T1000 (cell line): ENCODE results near the gene IFNL4.
"Not testable (repeated sequence)": the region's sequence is repeated elsewhere in the genome, so short reads cannot be mapped to it uniquely, and the experiment has no call there.

Experiments
- DNase-seq: peaks from one replicate; lab custom pipeline; 2025; ENCODE audit warnings: mixed read lengths; lab: John Stamatoyannopoulos, UW

Gene IFNL4

DNA sequence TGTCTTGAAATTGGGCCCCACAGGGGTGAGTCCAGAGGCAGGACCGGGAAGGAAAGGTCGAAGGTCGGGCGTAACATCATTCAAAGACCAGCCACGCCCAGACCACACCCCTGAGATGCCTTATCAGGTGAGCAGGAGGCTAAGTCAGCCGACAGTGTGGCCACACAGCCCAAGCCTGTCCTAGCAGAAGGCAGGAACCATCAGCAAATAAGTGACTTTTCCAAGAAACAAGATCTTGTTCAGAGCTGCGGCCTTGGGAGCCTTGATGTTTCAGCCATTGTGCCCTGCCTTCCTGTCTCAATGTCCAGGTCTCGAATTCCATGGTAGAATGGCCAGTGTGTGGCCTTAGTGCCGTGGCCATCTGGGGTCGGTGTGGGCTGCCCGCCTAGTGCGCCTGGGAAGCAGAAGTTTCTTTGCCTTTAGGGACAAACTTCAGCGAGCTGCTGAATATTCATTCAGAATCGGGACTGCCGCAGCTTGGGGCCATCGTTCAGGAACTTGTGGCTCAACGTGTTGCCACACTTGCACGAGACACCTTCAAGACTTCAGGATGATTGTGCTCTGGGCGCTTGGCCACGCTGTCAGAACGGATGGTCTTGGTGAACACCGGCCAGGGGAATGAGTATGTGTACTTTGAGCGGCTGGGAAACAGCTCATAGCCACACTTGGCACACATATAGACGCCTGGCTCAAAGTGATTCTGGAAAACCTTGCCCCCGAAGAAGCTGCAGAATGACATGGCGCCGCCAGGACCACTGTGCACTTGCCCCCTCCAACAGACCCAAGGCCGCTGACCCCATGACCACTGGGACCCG lies 6.1 kb upstream of the IFNL4 start:
- no peak for DNase-seq

DNA sequence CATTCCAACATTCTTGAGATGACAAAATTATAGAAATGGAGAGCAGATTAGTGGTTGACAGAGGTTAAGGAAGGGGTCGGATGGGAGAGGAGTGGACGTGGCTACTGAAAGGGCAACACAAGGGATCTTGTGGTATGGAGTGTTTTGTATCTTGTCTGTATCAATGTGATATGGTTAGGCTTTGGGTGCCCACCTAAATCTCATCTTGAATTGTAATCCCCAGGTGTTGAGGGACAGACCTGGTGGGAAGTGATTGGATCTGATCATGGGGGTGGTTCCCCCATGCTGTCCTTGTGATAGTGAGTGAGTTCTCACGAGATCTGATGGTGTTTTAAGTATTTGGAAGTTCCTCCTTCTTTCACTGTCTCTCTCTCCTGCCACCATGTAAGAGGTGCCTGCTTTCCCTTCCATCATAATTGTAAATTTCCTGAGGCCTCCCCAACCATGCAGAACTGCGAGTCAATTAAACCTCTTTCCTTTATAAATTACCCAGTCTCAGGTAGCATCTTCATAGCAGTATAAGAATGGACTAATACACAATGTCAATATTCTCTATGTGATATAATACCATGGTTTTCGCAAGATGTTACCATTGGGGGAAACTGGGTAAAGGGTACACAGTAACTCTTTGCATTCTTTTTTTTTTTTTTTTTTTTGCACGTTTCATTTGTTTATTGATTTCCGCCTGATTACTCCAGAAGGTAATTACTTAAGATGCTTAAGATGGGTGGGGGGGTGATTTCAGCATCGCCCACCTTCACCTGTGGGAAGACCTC lies 4.9 kb upstream of the IFNL4 start:
- DNase-seq, result no peak

DNA sequence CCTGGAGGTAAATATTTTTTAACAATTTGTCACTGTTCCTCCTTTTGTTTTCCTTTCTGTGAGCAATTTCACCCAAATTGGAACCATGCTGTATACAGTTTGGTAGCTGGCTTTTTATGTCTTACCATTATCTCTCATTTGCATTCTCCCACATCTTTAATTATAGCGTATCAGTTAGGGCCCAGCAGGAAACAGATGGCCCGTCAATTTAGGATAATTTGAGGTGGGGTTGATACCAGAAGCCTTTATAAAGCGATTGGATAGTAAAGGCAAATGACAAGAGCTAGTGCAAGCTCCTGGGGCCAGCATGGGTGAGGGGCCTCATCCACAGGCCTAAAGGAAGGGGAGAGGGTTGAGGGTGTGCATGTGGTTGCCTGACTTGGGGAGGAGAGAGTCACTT lies 3.8 kb upstream of the IFNL4 start:
- no peak for DNase-seq

DNA sequence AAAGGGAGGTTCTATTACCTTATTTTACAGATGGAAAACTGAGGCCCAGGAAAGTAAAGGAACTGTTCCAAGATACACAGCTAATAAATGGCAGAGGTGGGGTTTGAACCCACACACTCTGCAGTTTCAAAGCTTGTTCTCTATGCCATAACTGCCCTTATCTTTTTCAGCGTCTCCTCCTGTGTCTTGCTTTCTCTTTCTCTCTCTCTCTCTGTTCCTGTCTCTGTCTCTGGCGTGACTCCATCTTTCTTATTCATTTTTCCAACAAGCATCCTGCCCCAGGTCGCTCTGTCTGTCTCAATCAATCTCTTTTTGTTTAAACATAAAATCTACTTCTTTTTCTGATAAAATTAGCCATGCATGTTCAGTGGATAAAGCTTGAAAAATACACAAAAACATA lies 3.2 kb upstream of the IFNL4 start:
- no peak for DNase-seq

DNA sequence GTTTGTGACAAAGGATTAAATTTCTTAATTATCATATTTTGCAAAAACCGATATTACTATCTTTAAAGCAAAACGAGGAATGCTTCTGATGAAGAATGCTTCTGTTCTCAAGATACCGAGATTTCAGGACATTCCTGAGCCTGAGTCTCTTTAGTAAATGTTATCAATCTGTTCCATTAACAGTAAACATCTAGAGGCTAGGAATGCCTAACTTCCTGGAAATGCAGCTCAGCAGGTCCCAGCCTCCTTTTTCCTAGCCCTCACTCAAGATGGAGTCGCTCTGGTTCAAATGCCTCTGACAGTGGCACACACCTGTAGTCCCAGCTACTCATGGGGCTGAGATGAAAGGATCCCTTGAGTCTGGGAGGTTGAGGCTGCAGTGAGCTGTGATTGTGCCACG lies 2.4 kb upstream of the IFNL4 start:
- DNase-seq, result no peak

DNA sequence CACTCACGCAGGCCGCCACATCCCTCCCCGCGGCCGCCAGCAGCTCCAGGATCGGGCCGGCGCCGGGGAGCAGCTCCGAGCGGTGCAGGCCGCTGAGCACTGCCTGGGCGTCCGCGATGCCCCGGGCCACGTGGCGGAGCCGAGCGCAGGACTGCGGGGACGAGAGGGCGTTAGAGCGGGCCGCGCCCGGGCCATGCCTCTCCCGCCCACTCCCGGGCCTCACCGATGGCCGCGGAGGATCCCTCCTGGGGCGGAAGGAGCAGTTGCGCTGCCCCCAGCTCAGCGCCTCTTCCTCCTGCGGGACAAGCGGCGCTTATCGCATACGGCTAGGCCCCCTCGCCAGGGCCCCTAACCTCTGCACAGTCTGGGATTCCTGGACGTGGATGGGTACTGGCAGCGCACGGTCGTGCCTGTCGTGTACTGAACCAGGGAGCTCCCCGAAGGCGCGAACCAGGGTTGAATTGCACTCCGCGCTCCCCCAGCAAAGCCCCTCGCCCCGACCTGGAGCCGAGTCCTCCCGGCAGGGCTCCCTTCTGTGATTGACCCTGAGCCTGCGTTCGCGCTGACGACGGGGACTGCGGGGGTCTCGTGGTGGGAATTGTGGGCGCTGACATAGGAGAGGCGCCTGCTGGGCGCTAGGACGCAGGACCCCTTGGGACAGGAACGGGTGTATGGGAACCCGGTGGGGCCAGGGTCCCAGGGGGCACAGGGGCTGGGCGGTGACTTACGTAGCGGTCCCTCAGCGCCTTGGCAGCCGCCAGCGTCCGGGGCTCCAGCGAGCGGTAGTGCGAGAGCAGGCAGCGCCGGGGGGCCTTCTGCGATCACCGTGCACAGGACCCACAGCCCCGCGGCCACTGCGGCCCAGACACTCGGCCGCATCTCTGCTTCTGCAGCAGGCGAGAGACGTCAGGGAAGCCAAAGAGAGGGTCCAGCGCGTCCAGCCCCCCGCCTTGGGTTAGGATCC lies 673 bp downstream of the IFNL4 start:
- no peak for DNase-seq

DNA sequence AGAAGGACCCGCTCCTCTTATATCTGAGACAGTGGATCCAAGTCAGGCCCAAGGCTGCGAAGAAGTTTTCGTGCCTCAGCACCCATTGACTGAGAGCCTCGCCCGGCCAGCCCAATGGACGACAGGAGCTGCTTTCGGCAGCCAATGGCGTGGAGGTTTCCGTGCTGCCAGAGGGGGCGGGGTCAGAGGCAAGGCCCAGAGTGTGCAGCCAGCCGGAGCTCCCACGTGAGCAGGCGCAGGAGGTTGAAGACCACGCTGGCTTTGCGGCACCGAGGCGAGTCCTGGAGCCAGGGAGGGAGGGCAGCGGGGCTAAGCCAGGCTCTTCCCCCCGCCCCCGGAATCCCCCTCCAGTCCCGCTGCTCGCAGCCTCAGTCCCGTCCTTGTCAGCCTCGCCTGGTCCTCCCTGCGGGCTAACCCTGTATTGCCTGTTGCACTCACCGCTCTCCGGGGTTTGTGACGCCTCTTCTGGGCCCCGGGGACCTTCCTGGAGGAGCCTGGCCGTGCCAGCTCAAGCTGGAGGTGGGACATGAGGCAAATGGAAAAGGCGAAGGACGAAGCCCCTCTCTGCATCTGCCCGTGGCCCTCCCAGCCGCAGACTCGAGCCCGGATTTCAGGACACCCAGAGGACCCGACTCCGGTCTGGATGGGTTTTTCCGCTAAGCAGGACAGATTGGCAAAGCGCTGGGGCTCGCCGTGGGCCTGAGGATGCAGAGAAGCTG lies 1.5 kb downstream of the IFNL4 start:
- DNase-seq, result no peak

DNA sequence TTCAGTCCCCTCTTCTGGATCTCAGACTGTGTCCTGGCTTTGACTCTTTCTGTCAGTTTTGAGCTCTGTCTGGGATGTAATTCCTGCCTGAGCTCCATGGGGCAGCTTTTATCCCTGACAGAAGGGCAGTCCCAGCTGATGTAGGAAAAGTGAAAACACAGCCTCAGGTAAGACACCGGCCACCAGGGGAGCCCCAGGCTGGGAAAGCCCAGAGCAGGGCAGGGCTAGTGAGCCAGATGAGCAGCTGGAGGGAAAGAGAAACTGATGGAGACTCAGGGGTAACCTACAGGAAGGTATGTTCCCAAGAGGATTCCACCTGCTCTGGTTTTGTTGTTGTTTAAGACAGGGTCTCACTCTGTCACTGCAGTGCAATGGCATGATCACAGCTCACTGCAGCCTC lies 3.5 kb downstream of the IFNL4 start:
- not testable (repeated sequence) for DNase-seq

DNA sequence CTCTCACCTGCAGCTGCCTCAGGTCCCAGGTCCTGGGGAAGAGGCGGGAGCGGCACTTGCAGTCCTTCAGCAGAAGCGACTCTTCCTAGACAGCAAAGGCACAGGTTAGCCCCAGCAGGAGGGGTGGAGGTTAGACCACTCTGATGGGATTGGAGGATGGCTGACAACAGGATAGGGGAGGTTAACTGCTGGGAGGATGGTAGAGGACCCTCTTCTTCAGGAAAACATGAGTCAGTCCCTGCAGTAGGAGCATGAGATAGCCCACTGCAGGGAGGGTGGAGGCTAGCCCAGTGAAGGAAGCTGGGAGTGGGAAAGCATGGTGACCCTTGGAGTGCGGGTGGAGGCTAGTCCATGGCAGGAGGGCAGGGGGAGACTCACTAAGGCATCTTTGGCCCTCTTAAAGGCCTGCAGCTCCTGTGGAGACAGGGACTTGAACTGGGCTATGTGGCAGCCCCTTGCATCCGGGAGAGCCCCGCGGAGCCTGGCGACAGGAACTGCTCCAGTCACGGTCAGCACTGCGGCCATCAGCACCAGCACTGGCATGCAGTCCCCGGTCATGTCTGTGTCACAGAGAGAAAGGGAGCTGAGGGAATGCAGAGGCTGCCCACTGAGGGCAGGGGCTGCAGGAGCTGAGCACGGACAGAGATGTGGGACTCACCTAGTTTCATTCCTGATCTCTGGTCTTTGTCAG lies 4.1 kb downstream of the IFNL4 start, which contains the start of gene IFNL3:
Gene IFNL3 (minus strand): TSS at position 597 of the 691 bp plus-strand sequence. CDS start 39 bp downstream, at position 558.
- not testable (repeated sequence) for DNase-seq

DNA sequence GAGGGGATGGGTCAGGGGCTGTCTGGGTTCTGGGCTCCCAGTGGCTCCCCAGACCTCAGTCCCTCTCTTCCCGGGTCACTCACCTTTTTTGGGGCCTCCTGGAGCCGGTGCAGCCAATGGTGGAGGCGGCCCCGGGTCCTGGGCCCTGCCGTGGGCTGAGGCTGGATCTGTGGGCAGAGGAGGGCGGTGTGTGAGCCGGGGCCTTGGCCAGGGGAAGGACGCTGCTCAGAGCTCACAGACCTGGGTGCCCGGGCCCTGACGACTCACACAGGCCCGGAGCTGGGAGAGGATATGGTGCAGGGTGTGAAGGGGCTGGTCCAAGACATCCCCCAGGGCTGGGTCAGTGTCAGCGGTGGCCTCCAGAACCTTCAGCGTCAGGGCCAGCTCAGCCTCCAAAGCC lies 4.9 kb downstream of the IFNL4 start:
- DNase-seq, result not testable (repeated sequence)

DNA sequence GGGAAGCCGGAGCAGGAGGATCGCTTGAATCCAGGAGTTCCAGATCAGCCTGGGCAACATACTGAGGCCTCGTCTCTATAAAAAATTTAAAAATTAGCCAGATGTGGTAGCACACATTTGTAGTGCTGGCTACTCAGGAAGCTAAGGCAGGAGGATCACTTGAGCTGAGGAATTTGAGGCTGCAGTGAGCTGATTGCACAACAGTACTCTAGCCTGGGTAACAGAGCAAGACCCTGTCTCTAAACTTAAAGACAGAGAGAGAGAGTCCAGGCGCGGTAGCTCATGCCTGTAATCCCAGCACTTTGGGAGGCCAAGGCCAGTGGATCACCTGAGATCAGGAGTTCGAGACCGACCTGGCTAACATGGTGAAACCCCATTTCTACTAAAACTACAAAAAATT lies 8.2 kb downstream of the IFNL4 start:
- DNase-seq, result no peak

DNA sequence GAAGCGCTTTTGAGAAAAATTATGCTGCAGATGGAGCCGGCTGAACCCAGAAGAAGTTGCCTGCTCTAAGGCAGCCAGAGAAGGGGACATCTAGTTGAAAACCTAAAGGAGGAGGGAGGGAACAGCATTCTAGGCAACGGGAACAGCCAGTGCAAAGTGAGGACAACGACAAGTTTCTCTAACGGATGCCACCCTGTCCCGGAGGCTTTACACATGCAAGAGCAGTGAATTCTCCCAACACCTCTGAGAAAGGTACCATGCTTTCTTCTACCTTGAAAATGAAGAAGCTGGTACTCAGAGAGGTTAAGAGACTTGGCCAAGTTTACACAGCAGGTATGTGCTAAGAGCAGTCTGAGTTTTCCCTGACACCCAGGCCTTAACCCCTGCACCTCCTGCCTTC lies 9.7 kb downstream of the IFNL4 start:
- DNase-seq, result no peak

DNA sequence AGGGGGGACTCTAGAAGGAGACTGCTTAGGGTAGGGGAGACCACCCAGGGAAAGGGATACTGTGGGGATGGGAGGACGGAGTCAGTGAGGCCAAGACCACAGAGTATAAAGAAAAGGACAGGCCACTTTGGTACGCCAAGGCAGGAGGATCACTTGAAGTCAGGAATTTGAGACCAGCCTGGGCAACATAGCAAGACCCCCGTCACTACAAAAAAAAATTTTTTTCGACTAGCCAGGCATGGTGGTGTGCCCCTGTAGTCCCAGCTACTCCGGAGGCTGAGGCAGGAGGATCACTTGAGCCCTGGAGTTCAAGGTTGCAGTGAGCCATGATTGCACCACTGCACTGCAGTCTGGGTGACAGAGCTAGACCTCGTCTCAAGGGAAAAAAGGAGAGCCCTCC lies 10.4 kb downstream of the IFNL4 start:
- DNase-seq, result no peak

DNA sequence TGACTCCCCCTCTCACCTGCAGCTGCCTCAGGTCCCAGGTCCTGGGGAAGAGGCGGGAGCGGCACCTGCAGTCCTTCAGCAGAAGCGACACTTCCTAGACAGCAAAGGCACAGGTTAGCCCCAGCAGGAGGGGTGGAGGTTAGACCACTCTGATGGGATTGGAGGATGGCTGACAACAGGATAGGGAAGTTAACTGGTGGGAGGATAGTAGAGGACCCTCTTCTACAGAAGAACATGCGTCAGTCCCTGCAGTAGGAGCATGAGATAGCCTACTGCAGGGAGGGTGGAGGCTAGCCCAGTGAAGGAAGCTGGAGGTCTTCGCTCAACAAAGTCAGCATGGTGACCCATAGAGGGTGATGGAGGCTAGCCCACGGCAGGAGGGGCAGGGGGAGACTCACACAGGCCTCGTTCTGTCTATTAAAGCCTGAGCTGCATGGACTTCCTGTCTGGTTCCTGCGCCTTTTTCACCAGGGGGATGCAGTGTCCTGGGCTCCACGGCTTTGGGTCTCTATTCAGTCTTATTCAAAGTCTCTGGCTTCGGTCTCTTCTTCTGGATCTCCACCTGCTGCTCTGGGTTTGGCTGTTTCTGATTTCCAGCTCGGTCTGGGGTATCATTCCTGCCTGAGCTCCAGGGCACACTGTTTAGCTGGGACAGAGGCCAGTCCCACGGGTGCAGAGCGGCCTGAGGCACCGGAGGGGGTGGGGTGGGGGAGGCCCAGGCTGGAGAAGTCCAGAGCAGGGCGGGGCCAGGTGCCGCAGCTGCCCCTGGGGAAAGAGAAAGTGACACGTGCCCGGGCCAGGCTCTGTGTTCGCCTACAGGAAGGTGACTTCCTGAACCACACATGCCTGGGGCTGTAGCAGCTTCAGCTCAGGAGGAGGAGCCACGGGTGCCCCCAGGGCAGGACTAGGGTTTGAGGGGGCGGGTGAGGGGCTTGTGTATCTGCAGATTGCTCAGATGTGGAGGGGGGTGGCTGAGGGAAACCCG lies 11.2 kb downstream of the IFNL4 start:
- no peak for DNase-seq

DNA sequence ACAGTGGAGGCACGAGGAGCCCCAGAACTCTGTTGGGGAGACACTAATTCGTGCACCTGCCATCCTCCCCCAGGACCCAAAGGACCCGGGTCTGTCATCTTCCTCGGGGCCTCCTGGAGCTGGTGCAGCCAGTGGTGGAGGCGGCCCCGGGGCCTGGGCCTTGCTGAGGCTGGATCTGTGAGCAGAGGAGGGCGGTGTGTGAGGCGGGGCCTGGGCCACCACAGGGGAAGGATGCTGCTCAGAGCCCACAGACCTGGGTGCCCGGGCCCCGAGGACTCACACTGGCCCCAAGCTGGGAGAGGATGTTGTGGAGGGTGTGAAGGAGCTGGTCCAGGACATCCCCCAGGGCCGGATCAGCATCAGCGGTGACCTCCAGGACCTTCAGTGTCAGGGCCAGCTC lies 12.1 kb downstream of the IFNL4 start:
- no peak for DNase-seq

DNA sequence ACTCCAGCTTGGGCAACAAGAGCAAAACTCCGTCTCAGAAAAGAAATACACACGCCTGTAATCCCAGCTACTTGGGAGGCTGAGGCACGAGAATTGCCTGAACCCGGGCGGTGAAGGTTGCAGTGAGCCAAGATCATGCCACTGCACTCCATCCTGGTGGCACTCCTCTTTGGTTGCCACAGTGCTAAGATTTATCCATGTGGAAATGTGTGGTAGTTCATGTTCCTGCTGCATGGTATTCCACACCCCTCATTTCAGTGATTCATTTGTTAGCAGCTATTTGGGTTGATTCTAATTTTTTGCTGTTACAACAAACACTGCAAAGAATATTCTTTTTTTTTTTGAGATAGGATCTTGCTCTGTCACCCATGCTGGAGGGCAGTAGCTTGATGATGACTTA lies 15.9 kb downstream of the IFNL4 start:
- DNase-seq, result no peak

DNA sequence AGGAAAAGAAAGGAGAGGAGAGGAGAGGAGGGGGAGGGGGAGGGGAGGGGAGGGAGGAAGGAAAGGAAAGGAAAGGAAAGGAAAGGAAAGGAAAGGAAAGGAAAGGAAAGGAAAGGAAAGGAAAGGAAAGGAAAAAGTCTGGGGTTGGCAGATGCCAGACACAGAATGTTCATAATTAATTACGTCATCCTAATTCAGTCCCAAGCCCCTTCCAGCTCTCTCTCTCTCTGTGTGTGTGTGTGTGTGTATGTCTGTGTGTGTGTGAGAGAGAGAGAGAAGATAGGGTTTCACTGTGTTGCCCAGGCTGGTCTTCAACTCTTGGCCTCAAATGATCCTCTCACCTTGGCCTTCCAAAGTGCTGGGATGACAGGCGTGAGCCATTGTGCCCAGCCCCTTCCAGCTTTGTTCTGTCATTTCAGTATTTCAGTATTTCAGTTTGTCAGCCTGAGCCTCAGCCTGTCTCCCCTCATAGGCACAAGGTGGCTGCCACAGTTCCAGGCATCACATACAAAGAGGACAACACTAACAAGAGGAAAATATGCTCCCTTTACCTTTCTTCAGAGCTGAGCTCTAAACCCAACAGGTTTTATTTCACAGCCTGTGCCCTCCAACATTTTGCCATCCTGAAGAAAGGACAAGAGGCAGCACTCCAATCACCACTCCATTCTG lies 18.4 kb downstream of the IFNL4 start:
- no peak for DNase-seq

DNA sequence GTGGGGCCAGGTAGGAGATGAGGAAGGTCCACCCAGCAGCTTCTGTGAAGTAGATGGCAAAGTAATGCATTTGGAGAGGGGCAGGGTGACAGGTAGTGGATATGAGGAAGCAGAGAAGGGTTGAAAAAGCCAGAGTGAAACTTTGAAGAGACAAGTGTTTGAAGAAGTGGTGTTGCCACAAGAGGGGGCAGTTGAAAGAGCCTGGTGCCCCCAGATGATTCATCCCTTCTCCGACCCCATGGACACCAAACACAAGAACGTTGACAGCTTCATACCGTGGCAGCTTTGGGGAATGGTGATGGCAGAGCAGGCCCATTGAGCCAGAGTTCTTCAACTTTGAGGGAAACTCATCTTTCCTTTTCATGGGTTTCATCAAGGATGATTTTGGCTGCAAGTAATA lies 23.7 kb downstream of the IFNL4 start:
- DNase-seq, result no peak

DNA sequence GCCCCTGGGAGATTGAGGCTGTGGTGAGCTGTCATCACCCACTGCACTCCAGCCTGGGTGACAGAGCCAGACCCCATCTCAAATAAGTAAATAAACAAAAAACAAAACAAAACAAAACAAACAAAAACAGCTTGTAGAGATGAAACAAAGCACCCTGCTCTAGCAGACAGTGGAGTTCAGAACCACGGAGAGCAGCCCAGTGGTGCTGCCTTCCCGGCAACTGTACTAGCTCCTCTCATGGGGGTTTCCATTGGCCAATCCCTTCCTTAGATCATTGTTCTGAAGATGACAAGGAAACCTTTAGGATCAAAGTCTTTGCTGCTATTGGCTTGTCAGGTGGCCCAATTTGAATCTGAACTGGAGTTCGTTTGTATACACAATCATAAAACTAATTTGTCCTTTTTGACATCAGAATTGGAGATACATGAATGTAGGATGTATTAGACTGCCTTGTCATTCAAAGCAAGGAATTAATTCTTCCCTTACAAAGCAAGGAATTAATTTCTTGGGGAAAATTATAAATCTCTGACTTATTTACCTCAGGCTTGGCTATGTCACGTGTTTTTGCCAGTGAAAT lies 24.9 kb downstream of the IFNL4 start:
- no peak for DNase-seq
